Measurements from ENCODE around the gene PARD3. TPM values are rescaled to one million over a fixed set of nuclear protein-coding genes. Genes with fewer than 3 reads are reported as not detected.

The PARD3 gene
- total and polyA plus RNA-seq, 2 donors (not counting 3 experiments of a cell fraction or from before 2014, with no cell fraction given) = 7.3 to 24.1 TPM

GRCh38 chr10:34193931-34194626 lies 621.0 kb downstream of the PARD3 start:
- H3K4me3 ChIP-seq (replicated peaks in 1 of 3; ENCODE audit: insufficient read depth in 1 of 3, low read depth in 1 of 3, low read length in 3 of 3) = no peak overlapping the region
- ChIA-PET POLR2A (no interaction called here), CTCF (interaction anchor here (0.6 to 1.3 kb wide), 2 partner anchors 8 to 94 kb away, joined by 3 read pairs; no protein-coding TSS in a partner anchor)
- H3K4me1 ChIP-seq (ENCODE audit: control insufficient read depth, extremely low read depth, insufficient read depth, low read length) = no peaks in the 10 kb centered on the region
- no peaks in the 10 kb centered on the region for H4K20me1 ChIP-seq (replicated peaks; ENCODE audit: control insufficient read depth, extremely low read depth, insufficient read depth, low read length)
- intact Hi-C loops (cut with micrococcal nuclease) = loop anchor here (5.0 kb wide), 1 partner anchor 72 kb away; no protein-coding TSS in a partner anchor
- BruUV-seq (replicated peaks) = no TSS peak
- no peak for DNase-seq (ENCODE audit: low read depth, low spot score)
- H3K79me2 ChIP-seq (ENCODE audit: control insufficient read depth, insufficient read depth, low read length) = no peaks in the 10 kb centered on the region
- H2AFZ ChIP-seq (ENCODE audit: low read depth, low read length) = no peak overlapping the region
- no peak overlapping the region for H3K9ac ChIP-seq (replicated peaks; ENCODE audit: extremely low read depth, insufficient read depth, low read length)
- TF ChIP-seq POLR2A (IDR thresholded peaks at IDR 0.05; ENCODE audit: low read depth, low read length) = no peak
- no peak for TF ChIP-seq MAX (IDR thresholded peaks at IDR 0.05; ENCODE audit: insufficient read depth, insufficient read length)
- TF ChIP-seq GATA2 (IDR thresholded peaks at IDR 0.05; ENCODE audit: insufficient read depth, insufficient read length, low read depth, low read length) = no peak
- TF ChIP-seq JUN (IDR thresholded peaks at IDR 0.05; ENCODE audit: borderline replicate concordance, insufficient read depth, insufficient read length, low read depth) = no peak
- no peak for TF ChIP-seq POLR2AphosphoS5 (IDR thresholded peaks at IDR 0.05; ENCODE audit: insufficient read depth, low read depth, low read length)
- no peak for TF ChIP-seq EZH2 (IDR thresholded peaks at IDR 0.05; ENCODE audit: borderline replicate concordance, low read depth, low read length, severe bottlenecking)
- no peak for TF ChIP-seq FOS (IDR thresholded peaks at IDR 0.05; ENCODE audit: borderline replicate concordance, insufficient read depth, low read length)
- TF ChIP-seq MYC (IDR thresholded peaks at IDR 0.05; ENCODE audit: low read depth, low read length) = no peak
- TF ChIP-seq, protein P1, sequence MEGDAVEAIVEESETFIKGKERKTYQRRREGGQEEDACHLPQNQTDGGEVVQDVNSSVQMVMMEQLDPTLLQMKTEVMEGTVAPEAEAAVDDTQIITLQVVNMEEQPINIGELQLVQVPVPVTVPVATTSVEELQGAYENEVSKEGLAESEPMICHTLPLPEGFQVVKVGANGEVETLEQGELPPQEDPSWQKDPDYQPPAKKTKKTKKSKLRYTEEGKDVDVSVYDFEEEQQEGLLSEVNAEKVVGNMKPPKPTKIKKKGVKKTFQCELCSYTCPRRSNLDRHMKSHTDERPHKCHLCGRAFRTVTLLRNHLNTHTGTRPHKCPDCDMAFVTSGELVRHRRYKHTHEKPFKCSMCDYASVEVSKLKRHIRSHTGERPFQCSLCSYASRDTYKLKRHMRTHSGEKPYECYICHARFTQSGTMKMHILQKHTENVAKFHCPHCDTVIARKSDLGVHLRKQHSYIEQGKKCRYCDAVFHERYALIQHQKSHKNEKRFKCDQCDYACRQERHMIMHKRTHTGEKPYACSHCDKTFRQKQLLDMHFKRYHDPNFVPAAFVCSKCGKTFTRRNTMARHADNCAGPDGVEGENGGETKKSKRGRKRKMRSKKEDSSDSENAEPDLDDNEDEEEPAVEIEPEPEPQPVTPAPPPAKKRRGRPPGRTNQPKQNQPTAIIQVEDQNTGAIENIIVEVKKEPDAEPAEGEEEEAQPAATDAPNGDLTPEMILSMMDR (IDR thresholded peaks at IDR 0.05; ENCODE audit: extremely low read depth in 1 of 2, insufficient read depth in 1 of 2, low read depth in 1 of 2, low read length in 2 of 2) = no peak
- no peaks in the 10 kb centered on the region for H3K9me1 ChIP-seq (replicated peaks; ENCODE audit: control insufficient read depth, extremely low read depth, insufficient read depth, low read length)
- dilution Hi-C loops (cut with MboI; ENCODE audit: extremely low pct_ligation_motif_present, low sequenced_read_pairs) = no loop called here
- H3K9me3 ChIP-seq (replicated peaks; ENCODE audit: control insufficient read depth, insufficient read depth, low read length) = no peaks in the 10 kb centered on the region
- no peaks in the 10 kb centered on the region for H3K27me3 ChIP-seq (ENCODE audit: control insufficient read depth in 2 of 2, insufficient read depth in 2 of 2, low read length in 2 of 2)
- no peak overlapping the region for H3K27ac ChIP-seq (ENCODE audit: insufficient read depth, low read depth, low read length)
- H3K36me3 ChIP-seq (ENCODE audit: control insufficient read depth in 2 of 2, extremely low read depth in 1 of 2, insufficient read depth in 2 of 2, low read length in 2 of 2) = no peaks in the 10 kb centered on the region
- no peak overlapping the region for H3K4me2 ChIP-seq (ENCODE audit: insufficient read depth, low read length)
- FAIRE-seq = peak; percentile 37
